GM21717 (cell line): ENCODE results near the gene PLCB1.

Experiments
- ATAC-seq: cut with Tn5 transposase; IDR thresholded peaks from one replicate; pipeline ENCODE4 v1.9.1; 2021; ENCODE audit warnings: mild to moderate bottlenecking, moderate library complexity; ENCODE audit not compliant: unreplicated experiment

The PLCB1 gene

GRCh38 chr20:8395956-8396355 is 263.9 kb downstream of the PLCB1 start:
- no peak for ATAC-seq

DNA sequence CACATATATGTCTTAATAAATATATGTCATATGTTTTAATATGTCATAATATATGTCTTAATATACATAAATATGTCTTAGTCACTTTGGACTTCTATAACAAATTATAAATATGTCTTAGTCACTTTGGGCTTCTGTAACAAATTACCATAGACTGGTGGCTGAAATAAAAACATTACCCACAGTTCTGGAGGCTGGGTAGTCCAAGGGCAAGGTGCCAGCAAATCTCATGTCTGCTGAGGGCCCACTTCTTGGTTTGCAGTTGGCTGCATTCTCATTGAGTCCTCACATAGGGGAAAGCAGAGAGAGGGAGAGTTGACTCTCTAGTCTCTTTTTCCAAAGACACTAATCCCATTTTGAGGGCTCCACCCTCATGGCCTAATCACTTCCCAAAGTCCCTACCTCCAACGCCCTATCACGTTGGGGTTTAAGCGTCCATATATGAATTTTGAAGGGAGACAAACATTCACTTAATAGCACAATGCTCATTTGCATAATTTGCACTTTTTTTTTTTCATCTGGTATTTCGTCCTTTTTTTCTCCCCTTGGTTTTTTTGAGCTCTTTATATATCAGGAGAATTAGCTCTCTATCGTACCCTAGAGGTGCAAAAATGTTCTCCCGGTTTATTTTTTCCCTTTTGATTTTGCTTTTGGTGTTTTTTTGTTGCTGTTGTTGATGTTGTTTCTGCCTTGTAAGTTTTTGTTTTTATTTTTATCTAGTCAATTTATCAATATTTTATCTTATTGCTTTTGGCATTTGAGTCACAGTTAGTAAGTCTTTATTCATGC is 266.4 kb downstream of the PLCB1 start:
- no peak for ATAC-seq

- peak; percentile 99 for ATAC-seq
These were observed 267.9 kb downstream of the PLCB1 start for GRCh38 chr20:8399947-8400346.

DNA sequence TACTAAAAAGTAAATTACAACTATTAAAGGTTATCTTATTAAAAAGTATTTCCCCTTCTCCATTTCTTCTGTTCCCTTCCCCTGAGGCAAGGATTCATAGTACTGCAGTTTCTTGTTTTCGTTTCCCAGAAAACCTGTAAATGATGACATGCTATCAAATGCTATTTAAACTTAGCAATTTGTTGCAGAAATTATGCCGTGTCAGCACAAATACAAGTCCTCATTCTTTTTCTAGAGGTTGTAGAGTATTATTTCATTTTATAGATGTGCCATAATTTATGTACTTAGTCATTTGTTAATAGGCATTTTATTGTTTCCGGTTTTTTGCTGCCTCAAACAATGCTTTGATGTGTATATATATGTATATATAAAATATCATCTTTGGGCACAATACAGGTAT is 268.4 kb downstream of the PLCB1 start:
- ATAC-seq: no peak

DNA sequence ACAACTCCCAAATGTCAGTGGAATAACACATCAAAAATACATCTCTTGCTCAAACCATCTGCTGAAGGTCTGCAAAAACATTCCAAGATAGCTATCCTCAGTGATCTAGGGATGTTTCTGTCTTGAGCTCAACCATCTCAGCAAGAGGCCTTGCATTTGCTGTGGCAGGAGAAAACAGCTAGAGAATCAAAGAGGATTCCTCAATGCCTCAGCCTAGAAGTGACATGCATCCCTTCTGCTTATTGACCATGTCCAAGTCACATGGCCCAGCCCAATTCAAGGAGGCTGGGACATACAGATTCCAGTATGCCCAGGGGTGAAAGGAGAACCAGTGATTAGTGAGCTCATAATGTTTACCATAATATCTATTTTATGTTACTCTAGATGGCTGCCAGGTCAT is 269.5 kb downstream of the PLCB1 start:
- ATAC-seq: no peak

DNA sequence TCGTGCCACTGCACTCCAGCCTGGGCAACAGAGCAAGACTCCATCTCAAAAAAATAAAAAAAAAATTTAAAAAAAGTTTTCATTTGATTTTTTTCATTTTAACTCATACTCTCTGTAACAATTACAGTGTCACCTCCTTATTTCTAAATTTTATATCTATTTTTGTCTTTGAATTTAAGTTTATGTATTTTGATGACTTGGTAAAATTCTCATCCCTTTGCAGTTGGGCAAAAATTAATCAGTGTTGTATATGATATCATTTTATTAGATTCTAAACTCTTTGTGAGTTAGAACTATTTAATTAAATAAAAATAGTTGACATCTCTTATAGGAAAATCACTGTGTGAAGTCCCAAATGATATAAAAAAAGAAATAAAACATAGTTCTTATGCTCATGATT is 270.7 kb downstream of the PLCB1 start:
- no peak for ATAC-seq

- no peak for ATAC-seq
These were observed 273.0 kb downstream of the PLCB1 start for GRCh38 chr20:8404912-8405635.

DNA sequence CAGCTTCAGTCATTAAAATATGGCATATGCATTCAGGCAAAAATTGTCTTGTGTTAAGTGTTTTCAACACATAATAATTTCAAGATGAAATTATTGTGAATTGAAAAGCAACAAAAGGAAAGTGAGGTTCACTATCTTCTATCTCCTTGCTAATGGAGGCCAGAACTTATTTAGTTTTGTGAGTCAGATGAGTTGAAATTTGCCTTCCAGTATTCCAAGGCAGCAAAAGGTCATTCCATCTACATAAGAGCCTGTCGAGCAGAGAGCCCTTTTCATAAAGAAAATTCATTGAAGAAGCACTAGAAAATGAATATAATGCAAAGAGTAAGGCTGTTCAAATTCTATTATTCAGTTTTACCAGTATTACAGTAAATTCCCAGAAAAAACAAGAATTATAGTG is 274.3 kb downstream of the PLCB1 start:
- no peak for ATAC-seq

- ATAC-seq: no peak
These were observed 276.7 kb downstream of the PLCB1 start for GRCh38 chr20:8408587-8409307.

GRCh38 chr20:8413691-8414090 is 281.6 kb downstream of the PLCB1 start:
- no peak for ATAC-seq

DNA sequence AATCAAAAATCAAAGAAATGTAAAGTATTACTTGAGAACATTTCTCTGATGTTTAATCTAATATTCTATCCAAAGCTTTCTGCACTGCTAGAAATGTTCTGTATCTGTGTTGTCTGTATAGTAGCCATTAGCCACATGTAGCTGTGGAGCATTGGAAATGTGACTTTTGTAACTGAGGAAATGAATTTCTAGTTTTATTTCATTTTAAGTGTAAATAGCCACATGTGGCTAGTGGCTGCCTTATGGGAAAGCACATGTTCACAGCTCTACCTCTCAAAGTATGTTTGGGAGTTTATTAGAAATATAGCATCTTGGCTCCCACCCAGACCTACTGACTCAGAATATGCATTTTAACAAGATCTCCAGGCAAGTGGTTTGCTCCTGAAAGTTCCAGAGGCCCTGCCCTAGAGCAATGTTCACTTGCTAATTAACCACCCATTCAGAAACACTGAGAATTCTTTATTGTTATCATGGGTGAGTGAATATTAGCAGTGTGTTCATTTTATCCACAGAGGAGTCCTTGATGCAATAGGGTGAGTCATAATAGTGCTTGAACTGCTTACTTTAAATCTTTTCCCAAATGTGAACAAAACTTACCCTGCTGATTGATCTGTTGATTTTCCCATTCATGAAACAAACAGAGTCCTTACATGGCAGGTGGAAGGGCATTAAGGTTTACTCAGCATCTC is 282.7 kb downstream of the PLCB1 start:
- ATAC-seq: no peak

- ATAC-seq: no peak
These were observed 289.9 kb downstream of the PLCB1 start for GRCh38 chr20:8421981-8422380.

GRCh38 chr20:8423482-8423881 is 291.4 kb downstream of the PLCB1 start:
- no peak for ATAC-seq

DNA sequence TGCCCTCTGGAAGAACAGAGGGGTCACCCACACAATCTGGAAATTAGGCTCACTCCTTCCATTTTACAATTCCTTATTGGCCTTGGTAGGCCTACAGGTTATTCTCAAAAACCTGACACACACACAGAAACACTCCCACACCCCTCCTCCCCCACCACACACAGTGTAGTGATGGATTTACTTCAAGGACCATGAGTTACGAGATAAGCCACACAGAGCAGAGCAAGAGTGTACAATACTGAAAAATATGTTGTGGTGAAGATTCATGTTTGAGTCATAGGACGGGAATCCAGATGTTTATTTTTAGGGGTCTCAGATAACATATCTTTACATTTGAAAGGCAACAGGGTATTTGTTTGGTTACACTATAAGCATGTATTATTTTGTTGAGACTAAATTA is 291.9 kb downstream of the PLCB1 start:
- ATAC-seq: no peak

DNA sequence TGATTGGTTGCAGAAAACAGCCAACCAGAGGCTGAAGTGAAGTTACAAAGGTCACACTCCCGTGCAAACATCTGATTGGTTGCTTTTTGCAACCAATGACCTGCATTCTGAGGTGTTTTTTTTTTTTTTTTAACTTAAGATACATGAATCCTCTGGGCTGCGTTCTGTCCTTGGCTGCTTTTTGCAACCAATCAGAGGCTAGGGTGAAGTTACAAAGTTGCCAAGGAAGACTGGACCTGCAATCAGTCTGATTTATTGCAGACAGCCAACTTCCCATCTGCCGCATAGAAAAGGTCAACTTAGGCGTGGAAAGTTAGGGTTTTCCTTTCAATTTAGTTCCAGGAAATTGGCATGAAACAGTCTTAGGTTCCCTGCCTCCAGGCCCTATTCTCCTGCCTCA is 292.9 kb downstream of the PLCB1 start:
- ATAC-seq: no peak

- no peak for ATAC-seq
These were observed 293.7 kb downstream of the PLCB1 start for GRCh38 chr20:8425802-8426201.

DNA sequence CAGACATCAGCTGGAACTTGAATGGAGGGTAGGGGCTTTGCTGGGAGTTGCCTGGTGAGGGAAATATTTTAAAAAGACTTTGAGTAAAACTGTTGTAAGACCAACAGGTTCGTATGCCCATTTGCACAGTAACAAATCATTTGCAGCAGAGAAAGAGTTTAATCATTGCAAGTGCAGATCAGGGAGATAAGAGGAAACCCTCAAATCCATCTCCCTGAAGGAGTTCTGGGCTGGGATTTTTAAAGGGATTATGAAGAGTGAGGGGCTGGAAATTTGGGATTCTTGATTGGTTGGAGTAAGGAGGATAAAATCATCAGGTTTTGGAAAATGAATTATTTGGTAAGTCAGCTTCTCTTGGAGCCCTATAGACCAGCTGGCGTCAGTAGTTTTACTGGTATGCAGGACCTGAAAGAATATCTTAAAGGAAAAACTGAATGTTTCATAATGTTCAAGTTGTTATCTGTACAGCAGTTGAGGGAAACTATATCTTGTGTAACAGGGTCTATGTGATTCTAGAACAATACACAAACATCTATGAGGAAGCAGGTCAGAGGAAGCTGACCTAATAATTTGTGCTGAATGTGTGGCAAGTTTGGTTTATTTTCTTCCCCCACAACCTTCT is 295.5 kb downstream of the PLCB1 start:
- ATAC-seq: no peak

GRCh38 chr20:8428988-8429387 is 296.9 kb downstream of the PLCB1 start:
- ATAC-seq: no peak

DNA sequence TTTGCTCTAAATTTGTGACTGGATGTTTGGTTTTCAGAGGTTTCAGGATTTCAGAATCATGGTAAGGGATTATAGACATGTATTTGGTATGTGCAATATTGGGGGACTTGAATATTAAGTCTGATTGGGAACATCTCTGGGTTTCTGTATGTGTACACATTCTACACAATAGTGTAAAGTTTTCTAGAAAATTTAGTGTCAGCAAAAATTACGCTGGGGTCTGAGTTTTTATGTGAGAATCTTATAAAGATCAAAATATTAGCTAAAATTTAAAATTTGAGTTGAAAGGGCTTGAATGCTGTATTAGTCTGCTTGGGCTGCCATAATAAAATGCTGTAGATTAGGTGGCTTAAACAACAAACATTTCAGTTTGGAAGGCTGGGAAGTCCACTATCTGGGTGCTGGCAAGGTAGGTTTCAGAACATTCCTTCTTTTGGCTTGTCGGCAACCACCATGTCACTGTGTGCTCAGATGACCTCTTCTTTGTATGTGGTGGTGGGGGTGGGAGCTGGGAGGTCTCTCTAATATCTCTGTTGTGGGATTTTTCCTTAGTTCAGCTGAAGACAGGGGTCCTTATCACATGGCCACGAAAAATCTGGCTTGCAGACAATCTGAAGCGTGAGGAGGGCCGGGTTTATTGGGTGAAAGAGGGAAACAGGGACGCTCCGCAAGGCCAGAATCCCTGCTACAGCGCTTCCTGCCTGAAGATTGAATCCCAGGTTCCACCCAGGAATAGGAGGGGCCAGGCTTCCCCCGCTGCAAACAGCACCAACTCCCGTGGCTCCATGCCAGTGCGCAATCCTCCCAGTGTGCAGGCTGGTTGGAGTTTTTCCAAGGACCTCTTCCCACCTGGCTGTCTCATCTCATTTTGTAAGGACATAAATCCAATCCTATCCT is 299.7 kb downstream of the PLCB1 start:
- ATAC-seq: no peak
